Left cardiac atrium (tissue), 4 donors: Measurements from ENCODE around the gene CRYBB1. TPM values are rescaled to one million over a fixed set of nuclear protein-coding genes. Genes with fewer than 3 reads are reported as not detected.

ENCODE experiments used
- ATAC-seq, 2 donors: fragments of 200-7000 bp; cut with Tn5 transposase; one replicate each; pipeline ENCODE4 v1.9.1; 2020; ENCODE audit warnings: mild to moderate bottlenecking in 2 of 2, moderate library complexity in 2 of 2
- DNase-seq: peaks from one replicate; pipeline ENCODE4 v3.0.0-alpha.2; 2020
- intact Hi-C, 2 donors: fragments of 100-400 bp; cut with DNase I; formaldehyde crosslinking; loops; one replicate each; pipeline versions ENCODE4 v1.14.1 to v1.15.1; 2022 to 2023
- long read RNA-seq: library from polyadenylated mRNA; unstranded; transcript quantifications from one replicate; pipeline ENCODE4 v2.0.0, GENCODE V29; 2021
- total RNA-seq, 2 donors: library from RNA; stranded (reverse); fragmentation: NEBNext Ultra II Directional; extraction: Animal tissue kit (Norgen Biotek cat#: 25700); gene quantifications; one replicate each; pipeline ENCODE4 v1.2.1, GENCODE V29; 2021
- donor health status: DM: no; HTN: yes; CAD: no.
- donor health status: DM: no; HTN: yes; CAD: no; lungs with severe emphysema.
- donor health status: DM: yes; HTN: yes; CAD: no.
- donor health status: Dilated cardiomyopathy.

Gene CRYBB1
- total RNA-seq: 1 to 10 TPM in 1 of 2 donors, under 1 TPM in 1; 0.55 to 1.9 TPM
- long read RNA-seq, partial matches to known transcripts: 0 of 1 reads
- long read RNA-seq, other reads (novel, unspliced or antisense): 0 of 1 reads

DNA sequence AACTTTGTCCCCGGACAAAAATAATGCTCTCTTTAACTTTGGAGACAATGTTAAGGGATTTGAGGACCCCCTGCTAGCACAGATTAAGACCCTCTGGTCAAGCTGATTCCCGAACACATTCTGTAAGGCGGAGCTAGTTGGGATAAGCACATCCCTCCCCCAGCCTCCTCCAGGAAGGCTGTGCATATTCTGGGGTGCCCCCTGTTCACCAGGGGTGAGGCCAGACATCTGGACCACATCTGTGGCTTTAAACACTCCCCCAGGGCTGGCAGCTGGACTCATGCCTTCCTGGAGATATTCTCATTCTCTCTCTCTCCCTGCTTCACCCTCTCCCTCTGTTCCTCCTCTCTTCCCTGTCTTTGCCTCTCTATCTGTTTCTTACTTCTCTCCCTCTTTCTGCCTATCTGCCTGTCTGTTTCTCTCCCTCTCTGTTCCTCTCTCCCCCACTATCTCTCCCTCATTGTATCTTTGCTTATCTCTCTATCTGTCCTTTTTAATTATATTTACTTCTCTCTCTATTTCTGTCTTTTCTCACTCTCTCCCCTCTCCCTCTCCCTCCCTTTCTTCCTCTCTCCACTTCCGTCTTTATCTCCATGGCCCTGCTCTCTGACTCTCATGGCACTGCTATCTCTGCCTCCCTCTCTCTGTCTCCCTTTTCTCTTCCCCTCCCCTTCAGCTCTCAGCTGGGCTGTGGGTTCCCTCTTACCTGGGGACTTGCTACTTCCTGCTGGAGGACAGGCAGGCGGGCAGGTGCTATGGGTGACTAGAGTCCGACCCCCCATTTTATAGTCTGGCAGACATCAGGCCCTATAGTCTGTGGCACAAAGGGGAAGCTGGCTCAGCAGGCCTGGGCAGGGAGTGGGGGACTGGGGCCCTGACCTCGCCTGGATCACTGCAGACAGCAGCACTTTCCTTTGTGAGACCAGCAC, at the start of gene CRYBB1:
Gene CRYBB1 (minus strand): TSS at position 757 of the 929 bp plus-strand sequence. CDS start 1,708 bp downstream, outside the sequence.
- ATAC-seq: peak; percentile 63 to 79
- DNase-seq: no peak
- intact Hi-C loops: no loop called here

DNA sequence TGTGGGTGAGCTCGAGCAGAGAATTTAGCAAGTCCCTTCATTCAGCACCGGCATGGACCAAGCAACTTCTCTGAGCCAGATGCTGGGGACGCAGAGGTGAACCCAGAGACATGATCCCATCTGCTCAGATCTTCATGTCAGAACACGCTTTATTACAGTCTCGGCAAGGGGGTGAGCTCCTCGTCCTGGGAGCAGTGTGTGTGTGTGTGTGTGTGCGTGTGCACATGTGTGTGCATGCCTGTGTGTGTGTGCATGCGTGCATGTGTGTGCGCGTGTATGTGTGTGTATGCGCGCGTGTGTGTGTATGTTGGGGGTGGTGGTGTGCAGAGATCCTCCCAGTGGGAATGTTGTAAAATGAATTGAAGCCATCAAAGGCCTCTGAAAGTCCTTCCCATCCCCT, 49.3 kb upstream of the CRYBB1 start:
- ATAC-seq: no peak
- intact Hi-C loops: no loop called here
- DNase-seq: no peak

GRCh38 chr22:26665813-26666231, 48.0 kb upstream of the CRYBB1 start:
- intact Hi-C loops: no loop called here
- DNase-seq (no peak), ATAC-seq (peak in 1 of 2 donors; percentile 84)

DNA sequence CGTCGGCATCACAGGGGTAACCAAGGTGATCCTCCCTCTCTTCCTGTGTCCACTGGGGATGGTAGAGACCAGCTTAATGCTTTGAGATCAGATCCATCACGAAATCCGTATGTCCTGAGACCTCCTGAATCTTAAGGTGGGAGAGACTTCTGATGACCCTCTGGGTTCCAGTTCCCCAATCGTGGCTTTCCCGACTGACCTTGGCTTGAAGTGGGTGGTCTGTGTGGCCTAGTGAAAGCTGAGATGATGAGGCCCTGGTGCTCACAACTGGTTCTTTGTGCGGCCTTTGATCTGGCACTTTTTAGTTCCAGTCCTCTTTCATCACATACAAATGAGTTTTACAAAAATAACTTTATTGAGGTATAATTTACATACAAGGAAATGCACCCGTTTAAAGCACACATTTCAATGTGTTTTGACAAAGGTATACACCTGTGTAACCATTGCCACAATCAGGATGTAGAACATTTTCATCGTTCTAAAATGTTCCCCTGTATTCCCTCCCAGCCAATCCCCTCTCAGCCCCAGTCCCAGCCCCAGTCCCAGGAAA, 45.6 kb upstream of the CRYBB1 start:
- ATAC-seq: no peak
- DNase-seq: no peak
- intact Hi-C loops: no loop called here

DNA sequence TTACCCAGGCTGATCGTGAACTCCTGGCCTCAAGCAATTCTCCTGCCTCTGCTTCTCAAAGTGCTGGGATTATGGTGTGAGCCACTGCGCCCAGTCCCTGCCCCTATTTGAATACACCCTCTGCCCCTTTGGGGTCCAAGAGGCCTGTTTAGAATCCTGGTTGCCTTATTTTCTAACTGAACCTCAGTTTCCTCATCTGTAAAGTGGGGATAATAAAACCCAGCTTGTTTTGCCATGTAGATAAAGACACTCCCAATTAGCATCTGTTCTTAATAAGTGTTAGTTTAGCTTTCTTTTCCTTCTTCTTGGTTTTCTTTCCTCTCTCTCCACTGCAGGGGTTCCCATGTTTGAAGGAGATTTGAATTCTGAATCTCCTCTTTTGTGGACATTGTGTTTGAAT, 44.3 kb upstream of the CRYBB1 start:
- no peak for ATAC-seq
- no peak for DNase-seq
- intact Hi-C loops: no loop called here

GRCh38 chr22:26660961-26661578, 43.2 kb upstream of the CRYBB1 start:
- no peak for ATAC-seq
- intact Hi-C loops: no loop called here
- DNase-seq: no peak

DNA sequence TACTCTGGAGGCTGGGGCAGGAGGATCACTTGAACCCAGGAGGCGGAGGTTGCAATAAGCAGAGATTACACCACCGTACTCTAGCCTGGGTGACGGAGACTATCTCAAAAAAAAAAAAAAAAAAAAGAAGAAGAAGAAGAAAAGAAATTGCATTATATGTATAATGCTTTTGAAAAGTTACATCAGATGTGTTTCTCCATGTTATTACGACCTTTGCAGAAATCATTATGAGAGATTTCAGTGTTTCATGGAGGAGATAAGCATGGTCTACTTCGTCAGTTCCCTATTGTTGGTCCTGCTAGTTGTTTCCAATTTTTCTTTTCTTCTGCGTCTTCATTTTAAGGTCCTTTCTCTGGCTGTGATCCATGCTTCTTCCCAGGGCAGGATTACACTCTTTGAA, 42.5 kb upstream of the CRYBB1 start:
- intact Hi-C loops: no loop called here
- no peak for ATAC-seq
- no peak for DNase-seq

DNA sequence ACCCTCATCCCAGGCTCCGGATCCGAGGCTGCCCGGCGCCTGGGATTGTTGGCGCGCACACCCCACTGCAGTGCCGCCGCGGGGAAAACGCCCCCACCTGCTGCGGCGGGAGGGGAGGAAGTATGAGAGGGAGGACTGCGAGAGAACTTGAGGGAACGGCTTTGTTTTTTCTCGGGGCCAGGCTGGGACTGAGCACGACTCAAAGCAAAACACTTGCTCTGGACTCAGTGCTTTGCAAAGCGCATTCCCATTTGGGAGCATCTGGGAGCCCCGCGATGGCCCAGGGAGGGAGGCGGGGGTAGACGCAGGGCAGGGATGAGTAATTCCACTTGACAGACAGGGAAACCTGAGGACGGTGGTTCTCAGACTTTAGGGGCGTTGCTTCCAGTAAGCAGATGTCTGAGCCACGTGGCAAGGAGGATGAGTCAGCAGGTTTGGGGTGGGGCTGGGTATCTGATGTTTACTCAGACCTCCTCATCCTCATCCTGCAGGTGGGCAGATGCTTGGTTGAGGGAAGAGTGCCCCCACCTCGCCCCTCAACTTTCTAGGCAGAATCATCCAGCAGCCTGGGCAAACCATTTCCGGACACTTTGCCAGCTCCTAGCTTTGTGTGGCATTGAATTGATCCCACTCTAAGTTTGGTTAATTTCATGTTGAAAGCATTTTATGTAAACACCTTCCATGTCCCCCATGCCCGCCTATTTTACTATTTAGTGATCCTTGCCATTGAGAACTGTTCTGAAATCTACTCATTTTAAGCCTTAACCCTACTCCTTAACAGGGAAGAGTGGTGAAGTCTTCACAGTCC, 41.0 kb upstream of the CRYBB1 start:
- DNase-seq (peak; percentile 61), ATAC-seq (peak; percentile 79 to 93)
- intact Hi-C loops: no loop called here

DNA sequence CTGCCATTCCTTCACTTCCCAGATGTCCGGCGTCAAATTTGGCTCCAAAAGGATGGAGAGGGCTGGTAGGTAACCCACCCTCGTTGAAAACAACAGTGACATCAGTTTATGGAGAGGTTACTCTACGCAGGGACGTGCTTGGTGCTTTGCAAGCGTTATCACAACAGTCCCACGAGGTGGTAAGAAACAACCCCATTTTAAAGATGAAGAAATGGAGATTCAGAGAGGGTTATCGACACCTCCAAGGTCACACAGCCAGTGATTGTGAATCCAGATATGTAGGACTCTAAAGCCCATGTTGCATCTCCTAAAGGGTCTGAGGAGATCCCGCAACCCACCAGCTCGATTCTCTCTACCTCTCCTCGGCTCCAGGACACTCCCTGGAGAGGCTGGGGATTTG, 40.3 kb upstream of the CRYBB1 start:
- DNase-seq (no peak), ATAC-seq (peak in 1 of 2 donors; percentile 10)
- intact Hi-C loops: no loop called here

DNA sequence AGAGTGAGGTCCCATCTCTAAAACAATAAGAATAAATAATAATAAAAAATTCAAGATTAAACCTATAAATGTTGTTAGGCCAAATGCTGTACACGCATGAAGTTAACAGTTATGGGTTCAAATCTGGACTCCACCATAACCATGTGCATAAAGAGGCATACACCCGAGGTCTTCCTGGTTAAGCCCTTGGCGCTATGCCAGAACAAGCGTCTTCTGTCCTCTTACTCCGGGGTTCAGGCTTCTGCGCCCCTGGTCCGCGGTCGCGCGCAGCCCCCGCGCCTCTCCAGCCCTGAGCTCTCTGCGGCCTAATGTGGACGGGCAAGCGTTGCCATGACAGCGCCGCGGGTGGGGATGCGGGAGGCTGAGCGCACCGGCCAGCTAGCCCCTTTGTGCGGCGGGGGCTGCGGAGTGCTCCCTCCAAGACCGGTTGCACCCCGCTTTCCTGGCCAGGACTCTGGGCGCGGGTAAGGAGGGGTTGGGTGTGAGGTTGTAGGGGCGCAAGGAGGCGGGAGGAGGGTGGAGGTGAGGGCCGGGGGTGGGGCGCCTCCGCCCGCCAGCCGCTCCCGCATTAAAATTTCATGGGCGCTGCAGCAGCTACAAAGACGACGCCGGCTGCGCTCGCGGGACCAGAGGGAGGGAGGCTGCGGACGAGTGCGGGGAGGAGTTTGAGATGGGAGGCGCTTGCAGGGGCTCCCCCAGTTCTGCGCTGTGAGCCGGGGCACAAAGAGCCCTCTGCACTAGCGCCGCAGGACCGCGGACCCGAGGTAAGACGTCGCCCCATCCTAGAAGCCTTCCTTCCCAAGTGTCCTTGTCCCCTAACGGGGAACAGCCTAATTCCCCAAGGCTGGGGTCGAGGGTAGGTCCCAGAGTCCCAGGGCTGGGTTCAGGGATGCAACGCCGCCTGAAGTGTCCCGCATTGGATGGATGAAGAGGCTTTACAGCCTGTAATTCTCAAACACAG, 39.3 kb upstream of the CRYBB1 start, which contains the start of gene MIAT:
Gene MIAT (plus strand): TSS at position 698 of the 961 bp plus-strand sequence.
- peak; percentile 39 to 50 for ATAC-seq
- intact Hi-C loops: no loop called here
- peak; percentile 43 for DNase-seq

DNA sequence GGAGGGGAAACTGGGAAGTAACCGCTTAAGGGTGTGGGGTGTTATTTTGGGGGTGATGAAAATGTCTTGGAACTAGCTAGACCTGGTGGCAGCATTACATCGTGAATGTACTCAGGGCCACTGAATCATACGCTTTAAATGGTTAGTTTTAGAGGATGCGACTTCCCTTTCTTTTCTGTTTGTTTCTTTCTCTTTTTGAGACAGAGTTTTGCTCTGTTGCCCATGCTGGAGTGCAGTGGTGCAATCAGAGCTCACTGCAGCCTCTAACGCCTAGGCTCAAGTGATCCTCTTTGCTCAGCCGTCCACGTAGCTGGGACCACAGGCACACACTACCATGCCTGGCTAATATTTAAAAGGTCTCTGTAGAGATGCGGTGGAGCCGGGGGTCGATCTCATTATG, 34.0 kb upstream of the CRYBB1 start:
- intact Hi-C loops: no loop called here
- DNase-seq (no peak), ATAC-seq (no peak)

DNA sequence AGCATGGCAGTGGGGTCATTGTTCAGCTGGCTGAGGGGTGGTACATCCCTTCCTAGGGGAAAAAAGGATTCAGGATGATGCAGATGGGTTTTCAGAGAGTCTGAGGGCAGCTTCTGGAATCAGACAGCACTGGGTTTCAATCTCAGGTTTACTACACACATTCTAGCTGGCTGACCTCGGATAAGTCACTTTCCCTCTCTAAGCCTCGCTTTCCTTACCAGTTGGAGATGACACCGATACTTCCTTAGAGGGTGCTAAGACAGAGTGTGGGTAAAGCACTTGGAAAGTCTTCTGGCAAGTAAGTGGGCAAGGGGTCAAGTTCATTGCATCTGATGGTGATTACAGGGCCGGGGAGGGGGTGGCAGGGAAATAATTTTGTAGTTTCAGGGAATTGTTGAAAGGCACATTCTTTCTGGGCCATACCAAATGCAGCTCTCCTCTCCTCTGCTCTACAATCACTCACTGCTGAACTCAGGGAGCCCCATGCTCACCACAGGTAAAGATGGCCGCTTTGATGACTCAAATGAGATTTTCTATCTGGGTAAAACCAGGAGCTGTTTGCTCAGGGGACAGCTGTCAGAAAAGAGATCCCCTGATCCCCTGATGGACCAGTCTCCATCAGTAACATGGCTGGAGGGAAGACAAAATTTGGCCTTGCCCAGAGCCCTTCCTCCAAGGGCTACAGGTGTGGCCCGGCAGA, 33.0 kb upstream of the CRYBB1 start:
- no peak for ATAC-seq
- intact Hi-C loops: no loop called here
- DNase-seq: no peak

GRCh38 chr22:26648528-26649388, 30.9 kb upstream of the CRYBB1 start:
- DNase-seq (no peak), ATAC-seq (no peak)
- intact Hi-C loops: no loop called here

GRCh38 chr22:26648011-26648497, 30.2 kb upstream of the CRYBB1 start:
- ATAC-seq: no peak
- DNase-seq: no peak
- intact Hi-C loops: no loop called here

GRCh38 chr22:26646158-26646557, 28.3 kb upstream of the CRYBB1 start:
- ATAC-seq (no peak), DNase-seq (no peak)
- intact Hi-C loops: no loop called here

DNA sequence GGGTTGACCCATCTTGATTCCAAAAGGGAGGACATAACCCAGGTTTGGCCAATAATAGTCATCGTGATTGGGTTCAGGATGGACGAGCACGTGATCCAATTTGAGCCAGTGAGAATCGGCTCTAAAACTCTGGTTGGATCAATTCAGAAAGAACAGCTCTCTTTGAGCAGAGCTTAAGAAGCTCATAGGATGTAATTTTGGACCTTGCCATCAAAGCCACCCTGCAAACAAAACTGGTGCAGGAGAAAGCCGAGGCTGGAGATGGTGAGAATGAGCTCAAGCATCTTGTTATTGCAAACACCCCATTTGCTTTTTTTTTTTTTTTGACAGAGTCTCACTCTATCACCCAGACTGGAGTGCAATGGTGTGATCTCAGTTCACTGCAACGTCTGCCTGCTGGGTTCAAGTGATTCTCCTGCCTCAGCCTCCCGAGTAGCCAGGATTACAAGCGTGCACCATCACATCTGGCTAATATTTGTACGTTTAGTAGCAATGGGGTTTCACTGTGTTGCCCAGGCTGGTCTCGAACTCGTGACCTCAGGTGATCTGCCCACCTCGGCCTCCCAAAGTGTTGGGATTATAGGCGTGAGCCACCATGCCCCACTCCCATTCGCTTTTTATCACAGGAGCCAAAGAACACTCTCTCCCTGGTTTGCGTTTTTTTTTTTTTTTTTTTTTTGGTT, 25.7 kb upstream of the CRYBB1 start:
- no peak for ATAC-seq
- intact Hi-C loops: no loop called here
- DNase-seq: no peak
